Body of pancreas (tissue), 4 donors: ENCODE data around the gene CRACDL.

Source experiments
- POLR2A ChIP-seq, 3 donors: fragments of 450-650 bp; IDR thresholded peaks; one replicate each; pipeline ENCODE4 v1.6.1; 2016; ENCODE audit warnings: antibody characterized with exemption in 3 of 3, mild to moderate bottlenecking in 2 of 3
- TF ChIP-seq, protein P1 (sequence below), 7 experiments: fragments of 450-650 bp in 4 of 7; fragments of 200-600 bp in 3 of 7; sonication (generic) in 3 of 7; IDR thresholded peaks; one replicate each; pipeline ENCODE4 v1.5.1; 2016 to 2019; ENCODE audit warnings: antibody characterized with exemption in 7 of 7

DNA sequence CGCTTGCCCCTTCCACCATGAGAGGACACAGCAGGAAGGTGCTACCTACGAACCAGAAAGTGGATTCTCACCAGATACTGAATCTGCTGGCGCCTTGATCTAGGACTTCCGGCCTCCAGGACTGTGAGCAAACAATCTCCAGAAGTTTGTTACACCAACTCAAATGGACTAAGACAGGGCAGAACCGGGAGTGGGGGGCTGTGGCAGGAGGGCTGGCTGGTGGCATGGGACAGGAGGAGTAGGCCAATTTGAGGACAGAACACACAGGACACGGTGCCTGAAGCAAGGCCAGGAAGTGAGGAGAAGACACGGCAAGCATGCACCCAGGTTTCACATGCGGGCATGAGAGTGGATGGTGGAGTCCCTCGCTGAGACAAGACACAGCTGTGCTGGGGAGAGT, 40.1 kb downstream of the CRACDL start:
- TF ChIP-seq, protein P1, sequence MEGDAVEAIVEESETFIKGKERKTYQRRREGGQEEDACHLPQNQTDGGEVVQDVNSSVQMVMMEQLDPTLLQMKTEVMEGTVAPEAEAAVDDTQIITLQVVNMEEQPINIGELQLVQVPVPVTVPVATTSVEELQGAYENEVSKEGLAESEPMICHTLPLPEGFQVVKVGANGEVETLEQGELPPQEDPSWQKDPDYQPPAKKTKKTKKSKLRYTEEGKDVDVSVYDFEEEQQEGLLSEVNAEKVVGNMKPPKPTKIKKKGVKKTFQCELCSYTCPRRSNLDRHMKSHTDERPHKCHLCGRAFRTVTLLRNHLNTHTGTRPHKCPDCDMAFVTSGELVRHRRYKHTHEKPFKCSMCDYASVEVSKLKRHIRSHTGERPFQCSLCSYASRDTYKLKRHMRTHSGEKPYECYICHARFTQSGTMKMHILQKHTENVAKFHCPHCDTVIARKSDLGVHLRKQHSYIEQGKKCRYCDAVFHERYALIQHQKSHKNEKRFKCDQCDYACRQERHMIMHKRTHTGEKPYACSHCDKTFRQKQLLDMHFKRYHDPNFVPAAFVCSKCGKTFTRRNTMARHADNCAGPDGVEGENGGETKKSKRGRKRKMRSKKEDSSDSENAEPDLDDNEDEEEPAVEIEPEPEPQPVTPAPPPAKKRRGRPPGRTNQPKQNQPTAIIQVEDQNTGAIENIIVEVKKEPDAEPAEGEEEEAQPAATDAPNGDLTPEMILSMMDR (IDR thresholded peaks at IDR 0.05), result no peak
- no peak for TF ChIP-seq POLR2A (IDR thresholded peaks at IDR 0.05)
